NCI-H2029 treated with DMSO at 0.1 percent for 48 hours (cell line): Measurements from ENCODE around the gene ZBTB20.

Experiments
- DNase-seq: peaks from one replicate; lab custom pipeline; 2025; lab: John Stamatoyannopoulos, UW

ZBTB20 gene

DNA sequence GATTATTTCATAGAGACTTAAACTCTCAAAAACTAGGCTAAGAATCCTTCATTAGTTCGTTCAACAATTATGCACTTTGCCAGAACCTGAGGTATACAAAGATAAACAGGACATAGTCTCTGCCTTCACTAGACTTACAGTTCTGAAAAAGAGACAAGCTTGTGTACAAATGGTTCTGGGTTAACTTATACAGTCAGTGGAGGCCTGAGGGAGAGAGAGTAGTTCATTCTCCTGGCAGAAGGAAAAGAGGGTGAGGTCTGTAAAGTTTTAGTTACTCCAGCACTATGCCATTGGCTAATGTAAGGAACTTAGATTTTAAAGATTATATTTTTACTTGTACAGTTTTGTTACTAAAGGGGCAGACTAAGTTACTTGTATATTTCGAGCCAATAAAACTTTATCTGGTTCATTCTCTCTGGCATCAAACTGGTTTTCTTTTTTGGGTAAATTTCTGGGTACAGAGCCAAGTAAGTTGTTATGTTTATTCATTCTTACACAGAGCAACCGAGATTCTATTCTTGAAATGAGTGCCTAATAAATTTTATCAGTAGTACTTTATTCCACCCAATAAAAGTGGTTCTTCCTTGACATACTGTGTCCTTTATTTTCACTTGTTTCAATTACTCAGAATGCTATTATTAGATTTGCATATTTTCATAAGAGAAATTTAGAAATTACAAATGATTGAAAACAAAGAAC is 574.6 kb downstream of the ZBTB20 start:
- no peak for DNase-seq

DNA sequence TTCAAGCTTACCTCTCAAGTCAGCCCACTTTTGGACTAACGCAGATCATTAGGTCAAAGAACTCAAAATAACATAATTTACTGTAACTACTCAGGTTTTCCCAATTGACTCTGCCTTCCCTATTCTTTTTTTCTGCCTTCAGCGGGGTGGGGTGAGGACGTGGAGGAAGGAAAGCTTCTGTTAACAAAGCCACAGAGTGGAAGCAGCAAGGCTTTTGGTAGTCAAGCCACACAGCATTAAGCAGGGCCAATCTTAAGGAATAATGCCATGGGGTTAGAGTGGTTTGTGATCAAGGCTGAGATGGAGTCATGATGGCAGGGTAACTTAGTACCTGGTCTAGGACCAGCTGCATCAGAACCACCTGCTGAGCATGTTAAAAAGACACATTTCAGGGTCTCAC is 575.7 kb downstream of the ZBTB20 start:
- DNase-seq: no peak

DNA sequence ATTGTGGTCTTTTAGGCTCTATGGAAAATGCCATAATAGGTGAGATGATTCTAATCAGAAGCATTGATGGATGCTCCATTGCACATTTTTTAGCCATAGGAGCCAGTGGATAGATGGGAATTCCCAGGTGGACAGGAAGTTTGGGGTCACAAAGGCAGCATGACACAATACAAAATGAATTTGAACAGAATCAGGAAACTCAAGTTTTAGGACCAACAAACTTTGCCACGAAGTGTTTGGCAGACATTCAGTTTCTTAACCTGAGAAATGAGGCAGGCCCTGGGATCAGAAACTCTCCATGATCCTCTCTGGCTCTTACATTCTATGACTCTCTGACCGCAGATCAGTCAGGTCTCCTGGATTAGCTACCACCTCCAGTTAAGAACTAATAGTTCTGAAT is 577.9 kb downstream of the ZBTB20 start:
- no peak for DNase-seq

DNA sequence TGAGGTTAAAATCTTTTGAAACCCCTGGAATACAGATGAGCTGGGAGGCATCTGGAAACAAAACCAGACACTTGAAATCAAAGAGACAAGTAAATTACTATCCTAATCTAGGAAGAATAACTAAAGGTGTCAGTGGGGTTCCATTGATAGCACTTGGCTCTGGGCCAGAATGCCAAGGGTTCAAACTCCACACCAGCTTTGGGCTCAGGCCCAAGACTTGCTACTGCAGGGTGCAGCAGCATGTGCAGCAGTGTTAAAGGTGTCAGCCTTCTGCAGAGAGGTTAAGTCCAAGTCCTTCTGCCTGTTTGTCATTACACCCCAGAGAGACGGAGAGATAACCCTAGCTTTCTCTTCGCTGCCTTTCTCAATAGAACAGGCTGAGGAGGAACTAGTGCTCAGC is 579.3 kb downstream of the ZBTB20 start:
- DNase-seq: no peak

DNA sequence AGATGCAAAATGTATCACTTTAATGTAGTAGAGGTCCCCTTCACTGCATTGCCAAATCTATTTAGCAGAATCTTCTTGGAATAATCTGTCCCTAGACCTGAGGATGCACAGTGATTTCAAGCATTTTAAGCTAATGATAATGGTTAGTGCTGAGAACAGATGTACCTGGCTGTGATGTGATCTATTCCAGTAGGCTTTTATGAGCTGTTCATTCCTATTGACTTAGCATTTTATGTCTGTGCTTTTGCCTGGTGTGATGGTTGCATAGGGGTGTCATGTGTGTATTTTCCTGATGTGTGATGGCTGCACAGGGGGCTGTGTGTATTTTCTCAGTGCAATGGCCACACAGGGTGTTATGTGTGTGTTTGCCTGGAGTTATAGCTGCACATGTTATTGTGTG is 580.3 kb downstream of the ZBTB20 start:
- DNase-seq: no peak

DNA sequence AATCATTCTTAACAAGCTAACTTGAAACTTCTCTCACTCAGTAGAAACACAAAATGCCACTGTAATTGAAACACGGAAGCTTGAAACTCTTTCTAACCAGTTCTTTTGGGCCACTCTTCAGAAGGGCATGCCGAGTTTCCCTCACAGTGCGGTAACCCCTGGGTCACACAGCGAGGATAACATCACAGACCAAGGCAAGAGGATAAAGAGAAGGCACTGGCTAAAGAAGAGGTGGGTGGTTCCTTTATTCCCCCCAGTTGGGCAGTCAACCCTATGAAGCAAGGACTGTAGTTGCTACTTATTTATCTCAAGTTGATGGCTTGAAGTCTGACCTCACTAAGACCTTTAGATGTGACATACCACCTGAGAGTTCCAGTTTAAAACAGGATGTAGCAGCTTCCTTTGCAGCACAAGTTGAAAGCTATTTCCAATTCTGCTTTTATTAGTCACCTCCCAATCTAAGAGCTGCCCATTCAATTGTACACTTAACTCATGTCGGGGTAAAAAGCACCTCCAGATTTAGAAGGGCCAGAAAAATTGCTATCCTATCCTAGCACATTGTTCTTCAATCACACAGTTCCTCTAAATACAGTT is 580.8 kb downstream of the ZBTB20 start:
- DNase-seq: no peak

- DNase-seq: no peak
Measured at GRCh38 chr3:114565216-114565615, 581.9 kb downstream of the ZBTB20 start.

DNA sequence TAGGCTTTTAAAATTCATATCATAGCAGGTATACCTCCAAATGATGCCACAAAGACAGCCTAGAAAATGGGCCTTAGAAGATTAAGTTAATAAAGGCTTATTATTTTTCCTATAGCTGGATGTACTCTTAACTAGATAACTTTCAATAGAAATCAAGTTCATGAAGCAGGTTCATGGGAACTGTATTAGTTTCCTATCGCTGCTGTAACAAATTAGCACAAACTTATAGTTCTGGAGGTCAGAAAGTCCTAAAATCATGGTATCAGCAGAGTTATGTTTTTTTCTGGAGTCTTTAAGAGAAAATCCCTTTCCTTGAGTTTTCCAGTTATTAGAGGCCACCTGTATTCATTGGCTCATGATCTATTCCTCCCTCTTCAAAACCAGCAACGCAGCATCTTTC is 583.4 kb downstream of the ZBTB20 start:
- DNase-seq: no peak

DNA sequence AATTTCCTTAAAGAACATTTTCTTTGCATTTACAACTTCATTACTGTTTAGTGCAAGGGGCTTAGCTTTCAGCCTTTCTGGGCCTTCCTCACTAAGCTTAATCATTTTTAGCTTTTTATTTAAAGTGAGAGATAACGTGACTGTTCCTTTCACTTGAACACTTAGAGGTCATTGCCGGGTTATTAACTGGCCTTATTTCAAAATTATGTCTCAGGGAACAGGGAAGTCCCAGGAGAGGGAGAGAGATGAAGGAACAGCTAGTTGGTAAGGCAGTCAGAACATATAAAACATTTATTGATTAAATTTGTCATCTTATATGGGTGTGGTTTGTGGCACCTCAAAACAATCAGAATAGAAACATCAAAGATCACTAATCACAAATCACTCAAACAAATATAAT is 584.5 kb downstream of the ZBTB20 start:
- DNase-seq: no peak

DNA sequence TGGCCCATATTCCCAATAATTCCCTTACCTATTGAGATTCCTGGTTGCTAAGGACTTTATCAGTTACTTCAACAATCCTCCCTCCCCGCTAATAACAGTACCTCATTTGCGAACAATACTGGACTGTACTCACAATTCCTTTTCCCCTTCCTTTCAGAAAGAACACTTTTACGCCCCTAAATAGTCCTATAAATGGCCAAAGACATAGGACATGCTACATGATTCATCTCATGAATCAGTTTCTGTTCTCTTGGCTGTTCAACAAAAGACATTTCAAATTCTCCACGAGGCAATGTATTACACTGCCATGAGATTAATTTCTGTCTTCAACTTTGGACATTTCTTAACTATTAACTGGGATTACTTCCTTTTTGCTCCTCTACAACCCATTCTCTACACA is 588.8 kb downstream of the ZBTB20 start:
- DNase-seq: no peak

DNA sequence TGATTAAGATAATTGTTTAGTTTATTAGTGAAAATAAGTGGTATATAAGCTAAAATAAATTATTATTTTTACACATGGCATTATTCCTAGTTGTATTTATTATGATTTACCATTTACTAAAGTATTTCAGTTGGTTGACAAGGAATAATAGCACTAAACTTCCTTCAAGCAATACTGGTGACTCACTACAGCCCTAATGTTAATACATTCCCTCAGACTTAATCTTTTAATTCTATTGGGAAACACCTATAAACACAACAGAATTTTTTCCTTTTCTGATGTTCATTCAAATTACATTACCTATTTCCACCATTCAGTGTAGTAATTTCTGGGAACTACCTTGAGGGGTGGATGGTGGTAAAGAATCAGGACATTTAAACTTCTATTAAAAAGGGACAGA is 589.3 kb downstream of the ZBTB20 start:
- DNase-seq: no peak

DNA sequence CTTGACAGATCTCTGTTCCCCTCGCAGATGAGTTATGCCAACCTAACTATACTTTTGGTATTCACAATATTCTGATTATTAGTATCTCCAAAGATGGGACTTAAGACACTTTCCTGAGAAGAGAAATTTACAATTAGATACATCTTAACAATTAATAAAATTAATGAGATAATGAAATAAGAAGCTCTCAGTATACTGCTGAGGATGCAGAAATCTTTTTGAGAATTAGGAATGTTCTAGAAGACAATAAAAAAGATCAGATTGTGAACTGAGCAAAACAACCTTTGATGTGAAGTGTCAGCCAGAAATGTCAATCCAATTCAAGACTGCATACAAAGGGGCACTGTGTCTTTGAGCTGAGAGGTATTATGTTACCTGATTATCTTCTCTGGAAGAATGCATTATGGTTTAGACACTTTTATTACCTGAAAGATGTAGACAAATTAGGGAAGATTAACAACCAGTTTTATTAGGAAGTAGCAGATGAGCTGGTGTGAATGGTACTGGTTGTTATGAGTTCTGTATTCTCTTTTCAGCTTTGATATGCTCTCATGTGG is 590.4 kb downstream of the ZBTB20 start:
- no peak for DNase-seq

DNA sequence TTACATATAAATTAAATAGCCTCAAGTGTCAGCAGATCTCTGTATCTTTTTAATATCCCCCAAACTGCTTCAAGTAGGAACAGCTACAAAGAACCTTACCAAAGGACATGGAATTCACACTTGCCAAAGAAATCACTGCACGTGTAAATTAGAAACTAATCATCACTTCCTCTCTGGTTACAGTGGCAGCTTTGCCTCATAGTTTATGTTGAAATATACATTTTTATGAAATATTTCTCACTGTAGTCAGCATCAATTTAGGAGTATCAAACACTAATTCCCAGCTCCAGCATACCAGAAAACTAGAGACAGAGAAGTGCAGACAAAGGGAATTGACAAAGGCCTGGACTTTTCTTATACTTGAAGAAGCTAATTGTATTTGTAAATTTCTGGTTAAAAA is 592.4 kb downstream of the ZBTB20 start:
- DNase-seq: no peak

- no peak for DNase-seq
Measured at GRCh38 chr3:114553949-114554593, 593.0 kb downstream of the ZBTB20 start.

DNA sequence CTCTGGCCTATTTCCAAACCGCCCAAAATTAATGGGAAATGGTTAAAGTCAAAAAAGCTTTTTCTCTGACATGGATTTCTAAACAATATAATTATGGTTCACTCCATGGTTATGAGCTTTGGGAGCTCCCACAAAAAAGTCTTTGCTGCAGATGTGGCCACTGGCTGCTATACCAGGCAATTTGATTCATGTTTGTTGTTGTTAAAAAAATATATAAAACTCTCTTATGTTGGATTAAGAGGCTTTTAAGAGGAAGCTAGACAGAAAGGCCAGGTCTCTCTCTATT is 594.6 kb downstream of the ZBTB20 start:
- DNase-seq: no peak

- DNase-seq: no peak
Measured at GRCh38 chr3:114551770-114552526, 595.1 kb downstream of the ZBTB20 start.

DNA sequence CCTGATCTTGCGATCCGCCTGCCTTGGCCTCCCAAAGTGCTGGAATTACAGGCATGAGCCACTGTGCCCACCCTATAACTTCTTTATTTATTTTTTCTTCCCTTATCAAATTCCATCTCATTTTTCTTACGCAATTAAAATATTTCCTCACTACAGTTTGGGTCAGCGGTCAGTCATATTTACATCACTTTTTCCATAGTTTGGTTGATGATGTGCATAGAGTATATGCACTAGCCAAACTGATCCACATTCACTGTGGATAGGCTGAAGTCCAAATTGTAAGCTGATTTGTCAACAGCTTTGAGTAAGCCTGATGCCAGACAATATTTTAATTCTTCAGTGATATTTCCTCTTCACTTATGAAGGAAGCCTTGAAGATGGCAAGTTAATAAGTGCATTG is 596.9 kb downstream of the ZBTB20 start:
- DNase-seq: no peak

GRCh38 chr3:114545193-114545592 is 601.9 kb downstream of the ZBTB20 start:
- DNase-seq: no peak

- no peak for DNase-seq
Measured at GRCh38 chr3:114542359-114542758, 604.7 kb downstream of the ZBTB20 start.

GRCh38 chr3:114539525-114539924 is 607.6 kb downstream of the ZBTB20 start:
- DNase-seq: no peak

GRCh38 chr3:114538211-114538610 is 608.9 kb downstream of the ZBTB20 start:
- no peak for DNase-seq

GRCh38 chr3:114528517-114528916 is 618.6 kb downstream of the ZBTB20 start:
- no peak for DNase-seq
